RWPE2 (cell line): ENCODE results near the gene PLEKHH1.

Source experiments
- ATAC-seq: fragments of 200-7000 bp; cut with Tn5 transposase; 3 replicates; pipeline ENCODE4 v1.9.1; 2021; ENCODE audit warnings: low read depth
- DNase-seq: peaks from one replicate; pipeline ENCODE4 v3.0.0-alpha.2; 2020; ENCODE audit warnings: low spot score
- H3K27ac ChIP-seq: fragments of 450-650 bp; 2 replicates; pipeline ENCODE4 v1.5.1; 2017; ENCODE audit warnings: mild to moderate bottlenecking; ENCODE audit not compliant: poor library complexity, severe bottlenecking
- H3K27me3 ChIP-seq: fragments of 250-450 bp; sonication (Bioruptor Pico); 2 replicates; pipeline ENCODE4 v1.5.1; 2021; ENCODE audit warnings: mild to moderate bottlenecking, moderate library complexity; ENCODE audit not compliant: insufficient read depth, poor library complexity, severe bottlenecking
- H3K36me3 ChIP-seq: fragments of 250-450 bp; sonication (Bioruptor Pico); 2 replicates; pipeline ENCODE4 v1.5.1; 2020; ENCODE audit warnings: low read depth, mild to moderate bottlenecking, moderate library complexity
- H3K4me1 ChIP-seq: fragments of 250-450 bp; sonication (Bioruptor Pico); 2 replicates; pipeline ENCODE4 v1.5.1; 2021; ENCODE audit warnings: mild to moderate bottlenecking, moderate library complexity; ENCODE audit not compliant: insufficient read depth, poor library complexity, severe bottlenecking
- H3K4me3 ChIP-seq: fragments of 250-450 bp; sonication (Bioruptor Pico); 2 replicates; pipeline ENCODE4 v1.5.1; 2021; ENCODE audit warnings: mild to moderate bottlenecking, moderate library complexity; ENCODE audit not compliant: severe bottlenecking
- H3K9me3 ChIP-seq: fragments of 250-450 bp; sonication (Bioruptor Pico); 2 replicates; pipeline ENCODE4 v1.5.1; 2021; ENCODE audit warnings: mild to moderate bottlenecking, moderate library complexity; ENCODE audit not compliant: severe bottlenecking
- CTCF ChIP-seq: fragments of 450-650 bp; IDR thresholded peaks from one replicate; pipeline ENCODE4 v1.5.1; 2017; ENCODE audit warnings: mild to moderate bottlenecking, moderate library complexity; ENCODE audit not compliant: poor library complexity, severe bottlenecking

PLEKHH1 gene

DNA sequence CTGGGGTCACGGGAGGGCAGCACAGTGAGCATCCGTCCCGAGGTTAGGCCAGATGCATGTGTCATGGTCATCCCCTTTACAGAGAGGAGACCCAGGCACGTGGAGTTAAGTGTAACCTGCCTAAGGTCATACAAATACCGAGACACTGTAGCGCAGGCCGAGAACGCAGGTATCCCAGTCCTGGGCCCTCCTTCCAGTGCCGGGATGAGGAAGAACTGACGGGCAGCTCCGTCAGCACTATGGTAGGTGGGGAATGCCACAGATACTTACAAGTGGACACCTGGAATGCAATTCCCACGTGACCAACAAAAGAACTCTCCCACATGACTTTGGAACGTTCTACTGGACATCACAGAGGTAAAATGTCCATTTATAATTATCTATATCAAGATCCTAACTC, 35.9 kb upstream of the PLEKHH1 start:
- TF ChIP-seq CTCF, result no peak
- H3K27me3 ChIP-seq, result no peaks in the 10 kb centered on the region
- no peak for DNase-seq
- no peaks in the 10 kb centered on the region for H3K4me1 ChIP-seq
- no peak for ATAC-seq
- H3K4me3 ChIP-seq, result no peak overlapping the region
- no peaks in the 10 kb centered on the region for H3K36me3 ChIP-seq
- H3K27ac ChIP-seq, result no peak overlapping the region
- H3K9me3 ChIP-seq, result peaks cover 8% of the 10 kb centered on the region

DNA sequence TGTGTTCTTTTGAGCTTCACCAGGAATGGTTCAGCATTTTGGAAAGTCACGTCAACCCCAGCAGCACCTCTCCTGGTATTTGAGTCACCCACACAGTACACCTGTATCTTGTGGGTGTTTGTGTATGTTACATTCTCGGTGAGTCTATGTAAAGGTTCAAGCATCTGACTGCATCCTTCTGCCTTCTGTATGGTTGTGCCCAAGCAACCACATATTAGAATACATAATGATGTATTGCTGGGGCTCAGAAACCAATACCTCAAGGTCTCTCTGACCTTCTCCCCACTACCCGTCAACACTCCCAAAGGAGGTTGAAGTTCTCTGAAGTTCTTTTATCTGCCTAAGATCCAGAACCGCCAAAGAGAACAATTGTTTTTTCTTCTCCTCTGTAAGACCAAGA, 35.4 kb upstream of the PLEKHH1 start:
- H3K4me3 ChIP-seq, result no peak overlapping the region
- ATAC-seq (no peak), DNase-seq (no peak)
- H3K27ac ChIP-seq, result no peak overlapping the region
- no peak for TF ChIP-seq CTCF
- H3K9me3 ChIP-seq, result peaks cover 8% of the 10 kb centered on the region
- no peaks in the 10 kb centered on the region for H3K4me1 ChIP-seq
- no peaks in the 10 kb centered on the region for H3K36me3 ChIP-seq
- no peaks in the 10 kb centered on the region for H3K27me3 ChIP-seq

GRCh38 chr14:67500981-67501380, 32.1 kb upstream of the PLEKHH1 start:
- no peaks in the 10 kb centered on the region for H3K4me1 ChIP-seq
- DNase-seq (no peak), ATAC-seq (no peak)
- H3K4me3 ChIP-seq, result no peak overlapping the region
- no peaks in the 10 kb centered on the region for H3K27me3 ChIP-seq
- no peak for TF ChIP-seq CTCF
- no peaks in the 10 kb centered on the region for H3K9me3 ChIP-seq
- no peak overlapping the region for H3K27ac ChIP-seq
- H3K36me3 ChIP-seq, result no peaks in the 10 kb centered on the region

DNA sequence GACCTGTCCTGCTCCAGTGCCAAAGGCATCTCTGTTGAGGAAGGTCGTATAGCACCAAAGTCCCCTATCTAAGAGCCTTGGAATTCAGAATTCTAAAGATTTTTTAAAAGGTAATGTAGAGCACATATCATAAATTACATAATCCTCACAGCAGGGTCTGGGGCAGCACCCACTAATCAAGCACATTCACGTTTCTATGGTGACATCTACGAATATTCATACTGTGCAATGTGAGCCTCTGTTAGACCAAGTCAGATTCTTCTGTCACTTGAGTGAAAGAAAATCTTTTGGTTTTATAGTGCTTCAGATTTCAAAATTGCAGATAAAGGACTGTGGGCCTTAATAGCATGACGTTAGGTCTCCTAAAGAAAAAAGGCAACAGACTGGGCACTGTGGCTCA, 31.4 kb upstream of the PLEKHH1 start:
- H3K27ac ChIP-seq, result no peak overlapping the region

DNA sequence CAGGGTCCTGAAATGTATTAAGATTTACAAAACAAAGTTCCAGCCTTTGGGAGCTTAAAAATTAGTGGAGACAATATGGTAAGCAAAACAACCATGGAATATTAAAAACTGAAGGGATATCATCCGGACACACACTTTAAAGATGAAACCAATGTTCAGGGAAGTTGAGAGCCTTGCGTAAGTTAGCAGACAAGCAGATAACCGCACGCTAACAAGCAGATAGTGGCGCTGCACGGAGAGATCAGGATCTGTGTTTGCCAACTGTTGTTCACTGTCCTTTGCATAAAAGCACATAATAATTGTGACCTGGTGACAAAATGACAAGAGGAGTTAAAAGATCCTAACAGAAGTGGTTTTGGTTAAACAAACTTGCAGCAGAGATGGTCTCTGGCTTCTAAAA, 30.2 kb upstream of the PLEKHH1 start:
- no peak overlapping the region for H3K4me3 ChIP-seq
- no peaks in the 10 kb centered on the region for H3K27me3 ChIP-seq
- H3K4me1 ChIP-seq, result no peaks in the 10 kb centered on the region
- no peak for ATAC-seq
- no peak overlapping the region for H3K27ac ChIP-seq
- H3K36me3 ChIP-seq, result no peaks in the 10 kb centered on the region
- no peak for DNase-seq
- no peak for TF ChIP-seq CTCF
- no peaks in the 10 kb centered on the region for H3K9me3 ChIP-seq

More for the DNA sequence above, 31.4 kb upstream of the PLEKHH1 start:
- Histone ChIP-seq H3K36me3 (no peaks in the 10 kb centered on the region), H3K4me1 (no peaks in the 10 kb centered on the region), H3K4me3 (no peak overlapping the region), H3K27me3 (no peaks in the 10 kb centered on the region), H3K9me3 (no peaks in the 10 kb centered on the region)
- no peak for TF ChIP-seq CTCF
- DNase-seq (no peak), ATAC-seq (no peak)
